C4-2B (cell line): ENCODE results near the gene LETM1.

Experiments
- H3K27ac ChIP-seq: fragments of 450-650 bp; 2 replicates; pipeline ENCODE4 v1.5.1; 2017
- ZFX ChIP-seq: fragments of 450-650 bp; IDR thresholded peaks from 2 replicates; pipeline ENCODE4 v1.6.1; 2017
- TF ChIP-seq, protein P1 (sequence below): fragments of 450-650 bp; conservative IDR thresholded peaks from 2 replicates; pipeline ENCODE4 v1.5.1; 2017; ENCODE audit warnings: mild to moderate bottlenecking

Gene LETM1

DNA sequence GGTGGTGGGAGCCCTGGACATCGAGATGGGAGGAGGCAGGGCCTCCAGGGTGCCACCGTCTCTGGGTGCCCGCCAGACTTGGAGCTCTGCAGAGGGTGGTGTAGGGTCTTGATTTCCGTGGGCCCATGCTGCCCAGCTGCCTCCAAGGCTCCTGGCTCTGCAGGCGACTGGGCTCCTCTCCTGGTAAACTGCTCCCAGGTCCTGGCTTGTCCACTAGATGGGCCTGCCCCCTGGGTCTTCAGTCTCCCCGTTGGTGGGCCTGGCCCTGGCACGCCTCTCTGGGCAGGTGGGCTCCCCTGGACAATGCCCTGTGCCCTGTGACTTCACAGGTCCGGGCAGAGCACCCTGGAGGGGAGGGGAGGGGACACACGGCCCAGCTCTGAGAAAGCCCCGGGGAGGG is 55.2 kb downstream of the LETM1 start:
- no peak overlapping the region for H3K27ac ChIP-seq
- TF ChIP-seq ZFX = no peak
- TF ChIP-seq, protein P1, sequence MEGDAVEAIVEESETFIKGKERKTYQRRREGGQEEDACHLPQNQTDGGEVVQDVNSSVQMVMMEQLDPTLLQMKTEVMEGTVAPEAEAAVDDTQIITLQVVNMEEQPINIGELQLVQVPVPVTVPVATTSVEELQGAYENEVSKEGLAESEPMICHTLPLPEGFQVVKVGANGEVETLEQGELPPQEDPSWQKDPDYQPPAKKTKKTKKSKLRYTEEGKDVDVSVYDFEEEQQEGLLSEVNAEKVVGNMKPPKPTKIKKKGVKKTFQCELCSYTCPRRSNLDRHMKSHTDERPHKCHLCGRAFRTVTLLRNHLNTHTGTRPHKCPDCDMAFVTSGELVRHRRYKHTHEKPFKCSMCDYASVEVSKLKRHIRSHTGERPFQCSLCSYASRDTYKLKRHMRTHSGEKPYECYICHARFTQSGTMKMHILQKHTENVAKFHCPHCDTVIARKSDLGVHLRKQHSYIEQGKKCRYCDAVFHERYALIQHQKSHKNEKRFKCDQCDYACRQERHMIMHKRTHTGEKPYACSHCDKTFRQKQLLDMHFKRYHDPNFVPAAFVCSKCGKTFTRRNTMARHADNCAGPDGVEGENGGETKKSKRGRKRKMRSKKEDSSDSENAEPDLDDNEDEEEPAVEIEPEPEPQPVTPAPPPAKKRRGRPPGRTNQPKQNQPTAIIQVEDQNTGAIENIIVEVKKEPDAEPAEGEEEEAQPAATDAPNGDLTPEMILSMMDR = no peak

DNA sequence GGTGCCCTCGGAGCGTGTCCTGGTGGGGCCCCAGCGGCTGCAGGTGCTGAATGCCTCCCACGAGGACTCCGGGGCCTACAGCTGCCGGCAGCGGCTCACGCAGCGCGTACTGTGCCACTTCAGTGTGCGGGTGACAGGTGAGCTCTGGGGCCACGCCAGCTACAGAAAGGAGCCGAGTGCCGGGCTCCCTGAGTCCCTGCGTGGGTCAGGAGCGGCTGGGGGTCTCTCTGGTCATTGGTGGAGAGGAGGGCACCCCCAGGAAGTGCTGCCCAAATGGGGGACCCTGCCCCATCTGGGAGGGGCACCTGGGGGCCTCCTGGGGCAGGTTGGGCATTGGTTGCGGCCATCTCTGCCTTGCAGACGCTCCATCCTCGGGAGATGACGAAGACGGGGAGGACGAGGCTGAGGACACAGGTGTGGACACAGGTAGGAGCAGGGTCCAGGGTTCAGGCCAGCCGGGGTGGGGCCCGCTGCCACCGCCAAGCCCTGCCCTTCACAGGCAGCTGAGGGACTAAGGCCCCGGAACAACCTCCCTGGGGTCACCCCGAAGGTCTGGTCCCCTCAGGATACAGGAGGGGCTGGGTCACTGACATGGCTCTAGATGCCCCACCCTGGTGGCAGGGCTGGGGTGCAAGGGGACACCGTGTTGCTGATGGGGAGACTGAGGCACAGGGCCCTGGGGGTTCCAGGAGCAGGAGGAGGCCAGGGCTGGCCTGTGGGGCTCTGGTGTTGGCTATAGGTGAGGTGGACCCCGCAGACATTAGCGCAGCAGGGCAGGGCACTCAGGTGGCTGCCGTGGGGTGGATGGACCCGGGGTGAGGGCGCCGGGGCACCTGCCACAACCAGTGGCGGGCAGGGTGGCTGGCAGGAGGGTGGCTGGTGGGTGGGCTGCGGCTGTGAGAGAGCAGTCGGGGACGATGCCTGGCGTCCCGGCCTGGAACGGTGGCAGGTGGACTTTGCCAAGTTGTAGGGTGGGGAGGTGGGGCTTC is 56.3 kb downstream of the LETM1 start:
- H3K27ac ChIP-seq = no peak overlapping the region
- no peak for TF ChIP-seq ZFX
- TF ChIP-seq, protein P1 = no peak

DNA sequence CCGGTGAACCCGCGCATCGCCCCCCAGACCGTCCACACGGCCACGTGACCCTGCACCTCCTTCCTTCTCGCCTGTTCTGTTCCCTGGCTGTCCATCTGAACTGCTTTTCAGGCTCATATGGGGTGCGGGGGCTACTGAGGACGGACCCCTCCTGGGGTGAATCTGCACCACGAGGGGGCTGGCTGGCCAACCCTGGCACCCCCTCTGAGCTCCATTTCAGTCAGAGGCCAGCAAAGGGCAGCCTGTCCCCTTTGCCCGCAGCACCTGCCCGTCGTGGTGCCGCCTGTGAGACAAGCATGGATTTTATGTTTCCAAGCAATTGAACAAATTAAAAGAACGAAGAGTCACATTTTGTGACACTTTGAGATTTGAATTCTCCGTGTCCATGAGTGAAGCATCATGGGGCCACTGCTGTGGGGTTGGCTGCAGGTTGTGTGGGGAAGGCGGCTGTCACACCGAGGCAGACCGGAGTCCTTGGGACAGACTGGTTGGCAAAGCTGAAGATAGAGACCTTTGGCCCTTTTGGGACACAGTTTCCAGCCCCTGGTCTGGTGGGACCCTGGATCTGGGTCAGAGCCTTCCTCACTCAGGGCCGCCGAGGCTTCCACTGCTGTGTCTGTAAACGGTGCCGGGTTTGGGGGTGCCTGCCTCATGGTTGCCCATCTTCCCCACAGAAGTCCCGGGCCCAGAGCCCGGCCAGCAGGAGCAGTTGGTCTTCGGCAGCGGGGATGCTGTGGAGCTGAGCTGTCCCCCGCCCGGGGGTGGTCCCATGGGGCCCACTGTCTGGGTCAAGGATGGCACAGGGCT is 57.2 kb downstream of the LETM1 start:
- no peak overlapping the region for H3K27ac ChIP-seq

DNA sequence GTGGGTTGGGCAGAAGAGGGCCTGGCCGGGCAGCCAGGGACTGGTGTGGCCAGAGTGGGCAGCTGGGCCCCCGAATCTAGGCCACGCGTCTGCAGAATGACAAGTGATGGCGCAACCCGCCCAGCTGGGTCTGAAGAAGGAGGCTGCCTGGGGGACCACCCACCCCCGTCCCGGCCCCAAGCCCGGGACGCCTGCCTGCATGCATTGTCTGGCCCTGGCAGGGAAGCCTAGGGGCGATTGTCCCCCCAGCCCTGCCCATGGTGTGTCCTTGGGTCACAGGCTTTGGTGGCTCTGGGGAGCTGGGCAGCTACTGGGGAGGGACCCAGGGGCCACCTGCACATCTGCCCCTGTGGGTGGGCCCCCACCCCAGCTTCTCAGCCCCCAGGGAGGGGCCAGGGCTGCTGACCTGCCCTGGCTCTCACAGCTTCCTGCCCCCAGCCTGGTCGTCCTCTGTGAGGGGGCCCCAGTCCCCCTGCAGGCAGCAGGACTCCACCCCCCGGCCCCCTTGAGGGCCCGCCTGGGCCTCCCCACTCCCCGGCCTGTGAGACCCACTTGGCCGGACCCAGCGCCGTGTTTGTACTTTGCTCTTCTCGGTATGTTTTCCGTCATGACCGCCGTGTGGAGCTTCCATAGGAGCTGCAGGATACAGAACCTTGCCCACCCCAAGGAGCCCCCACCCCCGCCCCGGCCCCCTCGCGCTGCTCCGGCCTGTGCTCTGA is 57.9 kb downstream of the LETM1 start:
- no peak overlapping the region for H3K27ac ChIP-seq
- TF ChIP-seq ZFX = no peak
- TF ChIP-seq, protein P1 = no peak

More for the DNA sequence above, 57.2 kb downstream of the LETM1 start:
- TF ChIP-seq, protein P1 = no peak
- TF ChIP-seq ZFX = no peak

DNA sequence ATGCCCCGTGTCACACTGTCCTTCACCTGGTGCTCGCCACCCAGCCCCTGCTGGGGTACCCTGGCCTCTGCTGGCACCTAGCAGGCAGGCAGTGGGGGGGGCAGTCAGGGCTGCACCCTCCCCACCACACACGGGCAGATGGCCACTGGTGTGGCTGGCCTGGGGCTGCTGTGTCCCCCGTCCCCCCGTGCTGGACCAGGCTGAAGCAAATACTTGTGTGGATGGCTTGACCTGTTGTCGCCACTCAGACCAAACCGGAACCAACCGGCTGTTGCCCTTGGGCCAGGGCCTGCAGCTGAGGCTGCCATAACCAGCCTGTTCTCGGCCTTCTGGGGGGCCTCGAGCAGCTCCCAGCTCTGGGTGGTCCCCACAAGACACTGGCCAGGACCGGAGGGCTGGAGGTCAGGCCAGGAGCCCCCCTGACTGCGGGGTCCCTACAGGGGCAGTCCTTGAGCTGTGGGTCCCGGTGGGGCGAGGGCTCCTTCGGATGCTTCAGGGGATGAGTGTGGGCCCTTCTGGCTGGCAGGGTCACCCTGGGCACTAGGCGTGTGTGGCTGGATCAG is 58.6 kb downstream of the LETM1 start:
- no peak overlapping the region for H3K27ac ChIP-seq
- TF ChIP-seq, protein P1 = no peak
- TF ChIP-seq ZFX = no peak

DNA sequence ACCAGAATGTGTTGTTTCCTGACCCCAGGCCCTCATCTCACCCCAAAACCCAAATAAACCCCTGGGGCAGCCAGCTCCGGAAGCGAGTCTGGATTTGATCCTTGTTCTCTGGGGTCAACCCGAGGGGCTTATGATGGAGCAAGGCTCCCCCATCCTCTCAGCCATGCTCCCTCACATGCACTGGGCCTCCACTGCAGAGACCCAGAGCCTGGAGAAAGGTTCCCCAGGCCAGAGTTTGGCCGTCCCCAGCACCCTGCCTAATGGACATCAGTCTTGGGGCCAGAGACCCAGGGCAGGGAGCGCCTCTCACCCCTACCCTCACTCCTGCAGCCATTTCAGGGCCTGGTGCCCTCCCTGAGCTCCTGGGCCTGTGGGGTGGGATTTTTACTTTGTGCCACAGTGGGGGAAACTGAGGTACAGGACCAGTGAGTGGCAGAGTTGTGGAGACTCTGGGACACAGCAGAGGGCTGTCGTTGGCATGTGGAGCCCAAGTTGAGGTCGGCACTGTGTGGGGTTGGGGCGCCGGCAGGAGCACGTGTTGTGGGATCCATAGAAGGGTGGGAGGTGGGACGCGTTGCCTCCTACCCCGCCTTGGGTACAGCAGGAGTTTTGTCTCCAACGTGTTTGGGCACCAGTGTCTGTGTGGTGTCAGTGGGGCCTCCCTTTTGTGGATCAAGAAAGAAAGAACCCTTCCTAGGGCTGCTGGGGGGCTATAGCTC is 59.3 kb downstream of the LETM1 start:
- TF ChIP-seq, protein P1 = no peak
- TF ChIP-seq ZFX = no peak
- H3K27ac ChIP-seq = no peak overlapping the region
